ENCODE results near the gene ARHGAP26. TPM values are rescaled to one million over a fixed set of nuclear protein-coding genes. Genes with fewer than 3 reads are reported as not detected.

ARHGAP26 gene
- total RNA-seq, 2 donors from 2014 or later = 24.0 to 24.3 TPM

GRCh38 chr5:143164557-143164956 is 394.4 kb downstream of the ARHGAP26 start:
- H3K27ac Mint-ChIP-seq = no peak overlapping the region
- no peak overlapping the region for H3K4me3 Mint-ChIP-seq
- ATAC-seq (replicated peaks in 1 of 2) = no peak
- no peaks in the 10 kb centered on the region for H3K9me3 Mint-ChIP-seq
- H3K4me1 Mint-ChIP-seq (ENCODE audit: low read depth) = peaks cover 4% of the 10 kb centered on the region
- H3K27me3 Mint-ChIP-seq (ENCODE audit: low read depth) = no peaks in the 10 kb centered on the region
- DNase-seq = no peak
- H3K36me3 Mint-ChIP-seq (ENCODE audit: insufficient read depth in 2 of 2) = no peaks in the 10 kb centered on the region

- Mint-ChIP-seq H3K9me3 (no peaks in the 10 kb centered on the region), H3K36me3 (ENCODE audit: insufficient read depth in 2 of 2) (no peaks in the 10 kb centered on the region), H3K4me3 (no peak overlapping the region), H3K4me1 (ENCODE audit: low read depth) (peaks cover 4% of the 10 kb centered on the region), H3K27me3 (ENCODE audit: low read depth) (no peaks in the 10 kb centered on the region), H3K27ac (no peak overlapping the region)
- ATAC-seq (replicated peaks in 1 of 2) = no peak
- no peak for DNase-seq
These were observed 395.1 kb downstream of the ARHGAP26 start for GRCh38 chr5:143165049-143165880.

DNA sequence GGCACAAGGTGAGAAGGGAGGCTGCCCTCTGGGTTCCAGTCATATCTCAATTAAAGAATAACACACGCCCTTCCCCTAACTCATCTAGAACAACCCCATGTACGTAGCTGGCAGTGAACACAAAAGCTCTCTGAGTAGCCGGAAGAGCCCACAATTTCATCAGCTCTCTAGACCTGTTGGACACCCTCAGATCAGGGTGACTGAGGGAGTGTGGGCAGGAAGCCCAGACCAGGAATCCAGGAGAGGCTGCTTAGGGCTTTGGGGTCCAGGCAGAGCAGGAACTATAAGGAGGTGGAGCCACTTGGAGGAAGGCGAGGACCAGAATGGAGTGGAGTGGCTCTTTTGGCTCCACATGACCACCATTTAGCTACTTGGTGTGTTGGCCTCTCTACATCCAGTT is 395.9 kb downstream of the ARHGAP26 start:
- H3K27ac Mint-ChIP-seq = no peak overlapping the region
- ATAC-seq (replicated peaks in 1 of 2) = no peak
- no peak for DNase-seq
- peaks cover 4% of the 10 kb centered on the region for H3K4me1 Mint-ChIP-seq (ENCODE audit: low read depth)
- no peak overlapping the region for H3K4me3 Mint-ChIP-seq
- H3K9me3 Mint-ChIP-seq = no peaks in the 10 kb centered on the region
- no peaks in the 10 kb centered on the region for H3K27me3 Mint-ChIP-seq (ENCODE audit: low read depth)
- no peaks in the 10 kb centered on the region for H3K36me3 Mint-ChIP-seq (ENCODE audit: insufficient read depth in 2 of 2)

DNA sequence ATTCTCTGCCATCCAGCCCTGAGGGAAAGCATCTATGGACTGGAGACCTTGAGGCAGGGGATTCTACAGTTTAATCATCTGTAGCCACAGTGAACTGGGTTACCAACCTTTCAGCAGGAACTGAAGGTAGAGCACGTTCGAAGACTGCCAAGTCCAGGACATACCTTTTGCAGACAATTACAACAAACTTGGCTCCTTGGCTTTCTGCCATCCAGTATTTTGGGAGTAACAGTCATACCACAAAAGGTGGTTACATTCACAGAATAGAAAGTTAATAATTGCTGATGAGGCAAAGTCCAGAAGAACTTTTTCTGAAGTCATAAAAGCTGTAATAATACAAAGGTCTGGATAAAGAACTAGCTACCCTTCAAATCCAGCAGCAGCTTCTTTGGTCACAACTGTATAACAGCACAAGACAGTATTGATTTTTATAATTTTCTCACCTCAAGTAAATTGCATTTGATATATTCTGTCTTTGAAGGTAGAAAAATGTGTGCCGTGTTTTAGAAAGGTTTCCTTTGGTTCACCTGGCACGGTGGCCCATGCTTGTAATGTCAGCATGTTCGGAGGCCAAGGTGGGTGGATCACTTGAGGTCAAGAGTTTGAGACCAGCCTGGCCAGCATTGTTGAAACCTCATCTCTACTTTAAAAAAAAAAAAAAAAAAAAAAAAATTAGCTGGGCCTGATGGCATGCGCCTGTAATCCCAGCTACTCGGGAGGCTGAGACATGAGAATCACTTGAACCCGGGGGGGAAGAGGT is 396.7 kb downstream of the ARHGAP26 start:
- ATAC-seq (replicated peaks in 1 of 2) (no peak), DNase-seq (no peak)
- Mint-ChIP-seq H3K4me1 (ENCODE audit: low read depth) (peaks cover 4% of the 10 kb centered on the region), H3K27ac (no peak overlapping the region), H3K9me3 (no peaks in the 10 kb centered on the region), H3K4me3 (no peak overlapping the region), H3K27me3 (ENCODE audit: low read depth) (no peaks in the 10 kb centered on the region), H3K36me3 (ENCODE audit: insufficient read depth in 2 of 2) (no peaks in the 10 kb centered on the region)

GRCh38 chr5:143168171-143168741 is 398.1 kb downstream of the ARHGAP26 start:
- Mint-ChIP-seq H3K36me3 (ENCODE audit: insufficient read depth in 2 of 2) (no peaks in the 10 kb centered on the region), H3K4me1 (ENCODE audit: low read depth) (peaks cover 4% of the 10 kb centered on the region), H3K27me3 (ENCODE audit: low read depth) (no peaks in the 10 kb centered on the region), H3K4me3 (no peak overlapping the region), H3K27ac (no peak overlapping the region), H3K9me3 (no peaks in the 10 kb centered on the region)
- ATAC-seq (replicated peaks in 1 of 2) (no peak), DNase-seq (no peak)

DNA sequence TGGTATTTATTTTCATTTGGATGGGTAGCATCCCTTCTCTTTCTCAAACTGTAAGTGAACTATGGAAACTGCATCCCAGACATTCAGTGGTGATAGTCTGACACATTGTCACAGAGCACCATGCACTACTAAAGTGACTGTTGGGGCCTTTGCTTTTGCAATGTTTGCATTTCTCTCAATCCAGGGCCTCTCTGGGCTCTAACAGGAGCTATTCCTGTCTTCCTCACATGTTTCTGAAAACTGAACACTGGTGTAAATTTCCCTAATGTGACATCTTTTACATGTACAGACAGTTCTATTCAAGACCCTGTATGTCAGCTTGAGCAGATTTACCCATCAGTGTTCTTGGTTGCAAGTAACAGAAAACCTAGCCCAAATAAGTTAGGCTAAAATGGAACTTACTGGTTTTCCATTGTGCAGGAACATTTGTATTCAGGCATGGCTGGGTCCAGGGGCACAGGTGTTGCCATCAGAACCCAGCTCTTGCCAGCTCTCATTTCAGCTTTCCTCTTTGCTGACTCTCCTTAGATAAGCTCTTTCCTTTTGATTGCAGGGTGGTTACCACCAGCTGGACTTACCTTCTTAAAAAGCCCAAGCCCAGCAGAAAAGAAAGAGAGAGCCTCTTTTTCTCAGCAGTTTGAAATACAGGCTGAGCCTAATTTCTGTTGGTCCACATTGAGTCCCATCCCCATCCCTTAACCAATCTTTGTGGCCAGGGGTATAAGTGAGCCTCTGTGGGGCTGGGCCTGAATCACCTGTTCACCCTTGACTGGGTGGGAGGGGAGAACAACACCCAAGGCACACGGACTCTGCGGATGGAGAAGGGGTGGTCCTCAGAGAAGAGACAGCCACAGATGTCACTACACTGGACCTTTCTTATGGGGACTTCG is 399.0 kb downstream of the ARHGAP26 start:
- Mint-ChIP-seq H3K27ac (no peak overlapping the region), H3K4me3 (no peak overlapping the region), H3K27me3 (ENCODE audit: low read depth) (no peaks in the 10 kb centered on the region), H3K9me3 (no peaks in the 10 kb centered on the region), H3K36me3 (ENCODE audit: insufficient read depth in 2 of 2) (no peaks in the 10 kb centered on the region), H3K4me1 (ENCODE audit: low read depth) (peaks cover 4% of the 10 kb centered on the region)
- DNase-seq (no peak), ATAC-seq (replicated peaks in 1 of 2) (no peak)

DNA sequence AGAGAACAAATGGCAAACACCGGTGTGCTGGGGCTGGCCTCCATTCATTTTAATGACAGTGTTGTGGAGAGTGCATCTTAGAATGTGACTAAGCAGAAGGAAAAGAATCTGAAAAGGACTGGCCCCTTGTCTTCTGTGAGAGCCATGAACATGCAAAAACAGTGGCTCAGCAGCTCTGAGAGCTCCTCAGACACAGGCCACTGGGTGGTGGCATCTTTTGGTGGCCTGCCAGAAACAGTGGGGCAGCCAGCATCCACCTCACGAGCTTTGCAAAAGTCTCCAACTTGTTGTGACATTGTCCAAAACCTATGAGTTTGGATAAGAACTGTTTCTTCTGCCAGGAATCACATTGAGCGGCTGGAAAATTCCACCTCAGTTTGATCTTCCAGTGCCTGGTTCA is 399.9 kb downstream of the ARHGAP26 start:
- Mint-ChIP-seq H3K36me3 (ENCODE audit: insufficient read depth in 2 of 2) (no peaks in the 10 kb centered on the region), H3K4me1 (ENCODE audit: low read depth) (no peaks in the 10 kb centered on the region), H3K4me3 (no peak overlapping the region), H3K27me3 (ENCODE audit: low read depth) (no peaks in the 10 kb centered on the region), H3K9me3 (no peaks in the 10 kb centered on the region), H3K27ac (no peak overlapping the region)
- DNase-seq = no peak
- no peak for ATAC-seq (replicated peaks in 1 of 2)

GRCh38 chr5:143170977-143171376 is 400.8 kb downstream of the ARHGAP26 start:
- Mint-ChIP-seq H3K4me3 (no peak overlapping the region), H3K27ac (no peak overlapping the region), H3K9me3 (no peaks in the 10 kb centered on the region), H3K36me3 (ENCODE audit: insufficient read depth in 2 of 2) (no peaks in the 10 kb centered on the region), H3K4me1 (ENCODE audit: low read depth) (no peaks in the 10 kb centered on the region), H3K27me3 (ENCODE audit: low read depth) (no peaks in the 10 kb centered on the region)
- no peak for DNase-seq
- ATAC-seq (replicated peaks in 1 of 2) = no peak

GRCh38 chr5:143172739-143173138 is 402.6 kb downstream of the ARHGAP26 start:
- Mint-ChIP-seq H3K27me3 (ENCODE audit: low read depth) (no peaks in the 10 kb centered on the region), H3K36me3 (ENCODE audit: insufficient read depth in 2 of 2) (no peaks in the 10 kb centered on the region), H3K4me3 (no peak overlapping the region), H3K27ac (no peak overlapping the region), H3K4me1 (ENCODE audit: low read depth) (no peaks in the 10 kb centered on the region), H3K9me3 (no peaks in the 10 kb centered on the region)
- ATAC-seq (replicated peaks in 1 of 2) = no peak
- no peak for DNase-seq

GRCh38 chr5:143173139-143173889 is 403.1 kb downstream of the ARHGAP26 start:
- Mint-ChIP-seq H3K27ac (no peak overlapping the region), H3K36me3 (ENCODE audit: insufficient read depth in 2 of 2) (no peaks in the 10 kb centered on the region)

GRCh38 chr5:143174714-143175398 is 404.7 kb downstream of the ARHGAP26 start:
- no peaks in the 10 kb centered on the region for H3K27me3 Mint-ChIP-seq (ENCODE audit: low read depth)
- no peaks in the 10 kb centered on the region for H3K4me1 Mint-ChIP-seq (ENCODE audit: low read depth)
- ATAC-seq (replicated peaks in 1 of 2) (no peak), DNase-seq (no peak)
- H3K27ac Mint-ChIP-seq = no peak overlapping the region
- no peak overlapping the region for H3K4me3 Mint-ChIP-seq
- no peaks in the 10 kb centered on the region for H3K36me3 Mint-ChIP-seq (ENCODE audit: insufficient read depth in 2 of 2)
- no peaks in the 10 kb centered on the region for H3K9me3 Mint-ChIP-seq

More at GRCh38 chr5:143173139-143173889, 403.1 kb downstream of the ARHGAP26 start:
- Mint-ChIP-seq H3K27me3 (ENCODE audit: low read depth) (no peaks in the 10 kb centered on the region), H3K9me3 (no peaks in the 10 kb centered on the region), H3K4me1 (ENCODE audit: low read depth) (no peaks in the 10 kb centered on the region), H3K4me3 (no peak overlapping the region)
- no peak for ATAC-seq (replicated peaks in 1 of 2)
- DNase-seq = no peak

GRCh38 chr5:143176048-143176447 is 405.9 kb downstream of the ARHGAP26 start:
- Mint-ChIP-seq H3K9me3 (peaks cover 0 to 2% of the 10 kb centered on the region in 2 donors), H3K27me3 (ENCODE audit: low read depth) (no peaks in the 10 kb centered on the region), H3K36me3 (ENCODE audit: insufficient read depth in 2 of 2) (peaks cover 0 to 6% of the 10 kb centered on the region in 2 donors), H3K4me3 (no peak overlapping the region), H3K27ac (no peak overlapping the region), H3K4me1 (ENCODE audit: low read depth) (peaks cover 5% of the 10 kb centered on the region)
- DNase-seq = no peak
- no peak for ATAC-seq (replicated peaks in 1 of 2)

All from activated T-cell treated with anti-CD3 and anti-CD28 coated beads, Interleukin-2, amount 50 U/mL, for 72 hours (primary cell).